ENCODE results near the gene OR52E2.

DNA sequence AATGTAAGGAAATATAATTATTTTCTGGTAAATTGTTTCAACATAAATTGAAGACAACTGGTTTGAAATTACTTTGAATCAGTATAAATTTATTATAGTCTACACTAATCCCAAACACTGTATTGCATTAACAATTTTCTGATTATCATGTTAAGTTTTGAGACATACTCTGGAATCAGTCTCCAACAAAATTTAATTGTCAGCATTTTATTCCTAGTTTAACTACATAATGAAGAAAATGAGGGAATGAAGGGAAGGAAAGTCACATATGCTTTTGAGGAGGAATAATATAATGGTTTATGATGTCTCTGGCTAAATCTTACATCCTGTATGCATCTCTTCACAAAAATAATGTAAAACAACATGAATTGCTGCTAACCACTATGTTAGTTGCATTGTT lies 24.2 kb upstream of the OR52E2 start:
- TF ChIP-seq POLR2A (IDR thresholded peaks at IDR 0.05) (no peak), CTCF (IDR thresholded peaks at IDR 0.05) (no peak), POLR2AphosphoS5 (IDR thresholded peaks at IDR 0.05) (no peak)
